Chondrocyte (in vitro differentiated cells): ENCODE results near the gene SNAP29. TPM values are rescaled to one million over a fixed set of nuclear protein-coding genes. Genes with fewer than 3 reads are reported as not detected.

Experiments
- DNase-seq: peaks from one replicate; pipeline ENCODE4 v3.0.0; 2021; ENCODE audit warnings: mixed read lengths, low spot score
- H3K27ac Mint-ChIP-seq: one replicate; pipeline ENCODE4 v1.8.0; 2021; ENCODE audit warnings: mild to moderate bottlenecking, moderate library complexity, mixed read lengths; ENCODE audit not compliant: unreplicated experiment
- H3K27me3 Mint-ChIP-seq: 2 replicates; pipeline ENCODE4 v1.8.0; 2021; ENCODE audit warnings: low read depth, mixed read lengths
- H3K36me3 Mint-ChIP-seq: 2 replicates; pipeline ENCODE4 v1.8.0; 2021; ENCODE audit warnings: low read depth, mixed read lengths
- H3K4me1 Mint-ChIP-seq: 2 replicates; pipeline ENCODE4 v1.8.0; 2021; ENCODE audit warnings: low read depth, mild to moderate bottlenecking, mixed read lengths
- H3K4me3 Mint-ChIP-seq: one replicate; pipeline ENCODE4 v1.8.0; 2021; ENCODE audit warnings: mild to moderate bottlenecking, moderate library complexity, mixed read lengths; ENCODE audit not compliant: unreplicated experiment
- H3K9me3 Mint-ChIP-seq: 2 replicates; pipeline ENCODE4 v1.8.0; 2021; ENCODE audit warnings: low read depth, mixed read lengths
- total RNA-seq: library from RNA; stranded (reverse); gene quantifications from 3 replicates; pipeline ENCODE4 v1.2.1, GENCODE V29; 2021
- TF ChIP-seq, protein P1 (sequence below): fragments of 200-600 bp; sonication (generic); IDR thresholded peaks from 2 replicates; pipeline ENCODE4 v1.5.0; 2021; ENCODE audit warnings: antibody characterized with exemption, mild to moderate bottlenecking, moderate library complexity

SNAP29 gene
- total RNA-seq, 1 donor from 2014 or later, result 26.3 TPM

DNA sequence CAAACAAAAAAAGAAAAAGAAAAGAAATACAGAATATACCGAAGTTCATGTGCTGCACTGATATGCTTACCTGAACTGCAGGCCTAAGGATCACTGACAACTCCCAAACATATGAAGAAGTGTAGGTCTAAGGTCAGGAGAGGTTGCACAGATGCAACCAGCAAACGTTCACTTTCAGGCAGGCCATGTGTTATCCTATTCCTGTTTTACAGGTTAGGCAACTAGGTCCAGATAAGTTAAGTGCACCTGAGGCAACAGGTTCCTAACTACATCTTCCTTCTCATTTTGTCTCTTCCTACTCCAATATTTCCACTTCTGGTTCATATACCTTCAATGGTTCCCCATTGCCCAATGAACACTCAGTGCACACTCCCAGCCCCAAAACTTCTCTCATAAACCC is 15.3 kb upstream of the SNAP29 start:
- H3K4me3 Mint-ChIP-seq, result no peak overlapping the region
- TF ChIP-seq, protein P1, sequence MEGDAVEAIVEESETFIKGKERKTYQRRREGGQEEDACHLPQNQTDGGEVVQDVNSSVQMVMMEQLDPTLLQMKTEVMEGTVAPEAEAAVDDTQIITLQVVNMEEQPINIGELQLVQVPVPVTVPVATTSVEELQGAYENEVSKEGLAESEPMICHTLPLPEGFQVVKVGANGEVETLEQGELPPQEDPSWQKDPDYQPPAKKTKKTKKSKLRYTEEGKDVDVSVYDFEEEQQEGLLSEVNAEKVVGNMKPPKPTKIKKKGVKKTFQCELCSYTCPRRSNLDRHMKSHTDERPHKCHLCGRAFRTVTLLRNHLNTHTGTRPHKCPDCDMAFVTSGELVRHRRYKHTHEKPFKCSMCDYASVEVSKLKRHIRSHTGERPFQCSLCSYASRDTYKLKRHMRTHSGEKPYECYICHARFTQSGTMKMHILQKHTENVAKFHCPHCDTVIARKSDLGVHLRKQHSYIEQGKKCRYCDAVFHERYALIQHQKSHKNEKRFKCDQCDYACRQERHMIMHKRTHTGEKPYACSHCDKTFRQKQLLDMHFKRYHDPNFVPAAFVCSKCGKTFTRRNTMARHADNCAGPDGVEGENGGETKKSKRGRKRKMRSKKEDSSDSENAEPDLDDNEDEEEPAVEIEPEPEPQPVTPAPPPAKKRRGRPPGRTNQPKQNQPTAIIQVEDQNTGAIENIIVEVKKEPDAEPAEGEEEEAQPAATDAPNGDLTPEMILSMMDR, result no peak
- no peaks in the 10 kb centered on the region for H3K27me3 Mint-ChIP-seq
- no peaks in the 10 kb centered on the region for H3K36me3 Mint-ChIP-seq
- no peaks in the 10 kb centered on the region for H3K9me3 Mint-ChIP-seq
- H3K4me1 Mint-ChIP-seq, result no peaks in the 10 kb centered on the region
- no peak for DNase-seq
- H3K27ac Mint-ChIP-seq, result no peak overlapping the region

DNA sequence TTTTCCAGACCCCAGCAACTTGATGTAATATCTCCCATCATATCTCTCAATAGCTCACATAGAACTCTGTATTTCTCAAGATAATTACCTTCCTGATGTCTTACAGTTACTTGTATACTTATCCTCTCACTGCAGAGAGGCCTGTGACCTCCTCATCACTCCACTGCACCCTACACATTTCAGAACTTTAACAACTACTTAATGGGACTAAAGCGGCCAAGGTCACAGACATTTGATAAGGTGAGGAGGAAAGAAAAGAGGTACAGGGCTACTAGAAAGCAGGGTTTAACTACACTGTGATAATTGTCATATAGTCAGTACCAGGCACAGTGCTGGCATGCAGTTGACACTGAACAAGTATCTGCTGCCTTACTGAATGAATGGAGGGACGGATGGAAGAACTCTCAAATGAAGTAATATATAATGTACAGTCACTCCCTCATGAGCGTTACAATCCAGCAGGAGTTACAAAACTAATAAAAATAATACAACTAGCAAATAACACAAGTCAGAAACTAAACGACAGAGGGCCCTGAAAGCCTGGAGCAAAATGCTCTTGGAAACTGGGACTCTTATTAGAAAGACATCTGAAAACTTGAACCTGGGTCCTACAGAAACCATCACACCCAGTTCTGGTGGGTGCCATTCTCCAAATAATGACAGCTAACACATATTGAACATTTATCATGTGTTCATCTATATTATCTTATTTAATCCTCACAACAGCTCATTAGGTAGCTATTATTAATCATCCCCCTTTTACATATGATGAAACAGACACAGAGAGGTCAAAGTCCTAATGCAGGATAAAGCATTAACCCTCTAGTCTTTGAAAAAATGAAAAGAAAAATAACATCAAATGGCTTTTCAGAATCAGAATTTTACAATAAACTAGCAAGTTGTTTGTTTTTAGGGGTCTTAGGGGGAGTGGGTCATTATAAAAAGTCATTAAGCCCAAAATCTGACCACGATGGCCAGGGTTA is 14.5 kb upstream of the SNAP29 start:
- no peaks in the 10 kb centered on the region for H3K27me3 Mint-ChIP-seq
- no peak overlapping the region for H3K4me3 Mint-ChIP-seq
- H3K4me1 Mint-ChIP-seq, result no peaks in the 10 kb centered on the region
- H3K27ac Mint-ChIP-seq, result no peak overlapping the region
- DNase-seq, result no peak
- no peaks in the 10 kb centered on the region for H3K36me3 Mint-ChIP-seq
- TF ChIP-seq, protein P1, result no peak
- H3K9me3 Mint-ChIP-seq, result no peaks in the 10 kb centered on the region

DNA sequence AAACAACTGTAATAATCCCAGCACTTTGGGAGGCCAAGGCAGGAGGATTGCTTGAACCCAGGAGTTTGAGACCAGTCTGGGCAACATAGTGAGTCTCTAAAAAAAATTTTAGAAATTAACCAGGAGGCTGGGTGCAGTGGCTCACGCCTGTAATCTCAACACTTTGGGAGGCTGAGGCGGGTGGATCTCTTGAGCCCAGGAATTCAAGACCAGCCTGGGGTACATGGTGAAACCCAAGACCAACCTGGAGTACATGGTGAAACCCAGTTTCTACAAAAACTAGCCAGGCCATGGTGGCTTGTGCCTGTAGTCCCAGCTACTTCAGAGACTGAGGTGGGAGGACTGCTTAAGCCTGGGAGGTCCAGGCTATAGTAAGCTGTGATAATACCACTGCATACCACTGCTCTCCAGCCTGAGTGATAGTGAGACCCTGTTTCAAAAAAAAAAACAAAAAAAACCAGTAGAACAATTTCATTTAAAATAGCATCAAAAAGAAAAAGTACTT is 11.4 kb upstream of the SNAP29 start:
- Mint-ChIP-seq H3K4me1 (peaks cover 4% of the 10 kb centered on the region), H3K4me3 (no peak overlapping the region), H3K36me3 (no peaks in the 10 kb centered on the region), H3K27me3 (no peaks in the 10 kb centered on the region), H3K27ac (no peak overlapping the region), H3K9me3 (no peaks in the 10 kb centered on the region)
- TF ChIP-seq, protein P1, result no peak
- DNase-seq, result no peak

DNA sequence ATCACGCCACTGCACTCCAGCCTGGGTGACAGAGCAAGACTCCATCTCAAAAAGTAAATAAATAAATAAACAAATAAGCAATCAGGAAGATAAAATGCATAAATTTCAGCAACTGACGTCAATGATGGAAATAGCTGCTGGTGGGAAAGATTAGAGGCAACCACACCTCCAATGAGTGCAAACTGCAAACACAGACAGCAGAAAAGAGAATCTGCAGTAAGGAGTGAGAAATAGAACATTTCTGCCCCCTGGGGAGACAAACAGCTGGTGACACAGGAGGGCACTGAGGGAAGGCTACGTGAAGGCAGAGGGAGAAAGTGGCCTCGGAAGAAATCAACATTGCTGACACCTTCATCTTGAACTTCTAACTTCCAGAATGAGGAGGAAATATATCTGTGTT is 6.7 kb upstream of the SNAP29 start:
- H3K4me3 Mint-ChIP-seq, result no peak overlapping the region
- no peaks in the 10 kb centered on the region for H3K36me3 Mint-ChIP-seq
- no peak for DNase-seq
- TF ChIP-seq, protein P1, result no peak
- H3K9me3 Mint-ChIP-seq, result no peaks in the 10 kb centered on the region
- H3K27ac Mint-ChIP-seq, result no peak overlapping the region
- H3K4me1 Mint-ChIP-seq, result peaks cover 19% of the 10 kb centered on the region
- no peaks in the 10 kb centered on the region for H3K27me3 Mint-ChIP-seq

DNA sequence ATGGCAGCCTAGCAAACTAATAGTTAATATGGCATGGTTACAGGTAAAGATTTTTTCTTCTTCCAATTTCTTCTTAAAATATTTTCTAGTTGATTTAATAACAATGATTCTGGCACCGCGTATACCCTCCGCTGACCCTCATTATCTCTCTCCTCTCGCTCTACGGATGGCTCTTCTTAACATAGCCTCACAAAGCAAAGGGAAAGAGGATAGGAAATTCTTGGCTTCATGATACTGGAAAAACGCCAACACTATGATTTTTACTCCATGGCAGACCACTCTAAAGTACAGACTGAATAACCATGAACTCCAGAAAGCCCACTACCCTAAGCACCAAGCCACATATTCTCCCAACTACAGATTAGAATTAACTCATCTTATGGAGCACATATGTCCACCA is 6.3 kb upstream of the SNAP29 start:
- Mint-ChIP-seq H3K36me3 (no peaks in the 10 kb centered on the region), H3K9me3 (no peaks in the 10 kb centered on the region), H3K27me3 (no peaks in the 10 kb centered on the region), H3K27ac (no peak overlapping the region), H3K4me3 (no peak overlapping the region), H3K4me1 (peaks cover 23% of the 10 kb centered on the region)
- DNase-seq, result no peak
- TF ChIP-seq, protein P1, result no peak
